SK-N-SH (cell line): ENCODE measurements around the gene PCDHB16. TPM values are rescaled to one million over a fixed set of nuclear protein-coding genes. Genes with fewer than 3 reads are reported as not detected.
A peak's percentile ranks its signal among the peaks of the same experiment; 100 is the strongest.
"Not testable (repeated sequence)": the region's sequence is repeated elsewhere in the genome, so short reads cannot be mapped to it uniquely, and the experiment has no call there.

Experiments used
- CTCF ChIA-PET: fragments of 300-600, 350-600 bp; formaldehyde crosslinking; extraction: SDS; loops from one replicate; lab custom pipeline; 2021; lab: Yijun Ruan, JAX
- POLR2A ChIA-PET: fragments of 350-600 bp; sonication (Branson Sonifier 250); formaldehyde crosslinking; extraction: SDS; loops from one replicate; lab custom pipeline; 2020; ENCODE audit warnings: antibody characterized with exemption, inconsistent platforms; lab: Yijun Ruan, JAX
- DNase-seq: peaks from one replicate; pipeline ENCODE4 v3.0.0; 2012
- H2AFZ ChIP-seq: fragments of 200-600 bp; sonication (generic); 2 replicates; pipeline ENCODE4 v1.8.1; 2016; ENCODE audit warnings: antibody characterized with exemption, mild to moderate bottlenecking, low read depth
- H3F3A ChIP-seq: fragments of 200-600 bp; sonication (generic); replicated peaks from 2 replicates; pipeline ENCODE3; 2016; ENCODE audit warnings: antibody characterized with exemption, mild to moderate bottlenecking; ENCODE audit not compliant: insufficient read depth
- H3K27ac ChIP-seq, 2 experiments: fragments of 200-500 bp in 1 of 2; fragments of 200-600 bp in 1 of 2; sonication (Bioruptor generic) in 1 of 2; sonication (generic), shearing (Covaris generic) in 1 of 2; 2 replicates each; pipeline versions ENCODE4 v1.5.1 to v1.6.1; 2014 to 2016; ENCODE audit warnings: low read depth in 2 of 2, inconsistent platforms in 1 of 2, low read length in 1 of 2, mild to moderate bottlenecking in 1 of 2, mixed read lengths in 1 of 2
- H3K27me3 ChIP-seq: fragments of 200-600 bp; sonication (generic), shearing (Covaris generic); 2 replicates; pipeline ENCODE4 v1.6.1; 2016; ENCODE audit warnings: mixed run types; ENCODE audit not compliant: insufficient read depth
- H3K36me3 ChIP-seq, 2 experiments: fragments of 200-500 bp in 1 of 2; fragments of 200-600 bp in 1 of 2; sonication (Bioruptor generic) in 1 of 2; sonication (generic) in 1 of 2; replicated peaks in 1 of 2; 2 replicates each; pipeline versions ENCODE3 to v1.5.1; 2014 to 2016; ENCODE audit warnings: low read length in 1 of 2, mild to moderate bottlenecking in 1 of 2; ENCODE audit not compliant: insufficient read depth in 2 of 2, control insufficient read depth in 1 of 2
- H3K4me1 ChIP-seq, 2 experiments: fragments of 200-500 bp in 1 of 2; fragments of 200-600 bp in 1 of 2; sonication (Bioruptor generic) in 1 of 2; sonication (generic), shearing (Covaris generic) in 1 of 2; 2 replicates each; pipeline versions ENCODE4 v1.5.1 to v1.6.1; 2014 to 2016; ENCODE audit warnings: low read depth in 1 of 2, low read length in 1 of 2, mixed run types in 1 of 2; ENCODE audit not compliant: insufficient read depth in 2 of 2, control insufficient read depth in 1 of 2
- H3K4me2 ChIP-seq: fragments of 200-600 bp; sonication (generic), shearing (Covaris generic); 2 replicates; pipeline ENCODE4 v1.6.1; 2017; ENCODE audit warnings: mixed run types
- H3K4me3 ChIP-seq, 2 experiments: fragments of 200-500 bp in 1 of 2; fragments of 200-600 bp in 1 of 2; sonication (Bioruptor generic) in 1 of 2; sonication (generic), shearing (Covaris generic) in 1 of 2; 2 replicates each; pipeline versions ENCODE4 v1.5.1 to v1.8.1; 2014 to 2016; ENCODE audit warnings: low read depth in 2 of 2, inconsistent platforms in 1 of 2, low read length in 1 of 2, mild to moderate bottlenecking in 1 of 2, mixed read lengths in 1 of 2, moderate library complexity in 1 of 2
- H3K79me2 ChIP-seq: fragments of 200-600 bp; sonication (generic); 2 replicates; pipeline ENCODE4 v1.8.1; 2017; ENCODE audit warnings: mild to moderate bottlenecking; ENCODE audit not compliant: insufficient read depth
- H3K9ac ChIP-seq: fragments of 200-600 bp; sonication (generic); 2 replicates; pipeline ENCODE4 v1.6.1; 2017; ENCODE audit warnings: mixed run types
- H3K9me2 ChIP-seq: fragments of 200-600 bp; sonication (generic); 2 replicates; pipeline ENCODE4 v1.6.1; 2017; ENCODE audit warnings: mixed run types
- H3K9me3 ChIP-seq: fragments of 200-600 bp; sonication (generic); 2 replicates; pipeline ENCODE4 v1.6.1; 2017; ENCODE audit warnings: mixed run types, mild to moderate bottlenecking, moderate library complexity
- H4K20me1 ChIP-seq: fragments of 200-600 bp; sonication (generic); 2 replicates; pipeline ENCODE4 v1.6.1; 2017; ENCODE audit warnings: mild to moderate bottlenecking, mixed run types; ENCODE audit not compliant: insufficient read depth
- ELF1 ChIP-seq: IDR thresholded peaks from 2 replicates; pipeline ENCODE4 v1.4.0; 2012
- FOSL2 ChIP-seq: IDR thresholded peaks from 2 replicates; pipeline ENCODE4 v1.4.0; 2012; ENCODE audit warnings: low read depth, mild to moderate bottlenecking, moderate library complexity, borderline replicate concordance
- FOXM1 ChIP-seq: IDR thresholded peaks from 2 replicates; pipeline ENCODE4 v1.4.0; 2012; ENCODE audit warnings: low read depth, mild to moderate bottlenecking
- GABPA ChIP-seq: IDR thresholded peaks from 2 replicates; pipeline ENCODE4 v1.4.0; 2012; ENCODE audit warnings: low read depth, mild to moderate bottlenecking
- RAD21 ChIP-seq: IDR thresholded peaks from 2 replicates; pipeline ENCODE4 v1.6.1; 2012; ENCODE audit warnings: mild to moderate bottlenecking, low read length
- SIN3A ChIP-seq: IDR thresholded peaks from 2 replicates; pipeline ENCODE4 v1.6.1; 2012; ENCODE audit warnings: low read depth, mild to moderate bottlenecking, low read length, moderate library complexity, borderline replicate concordance
- SMC3 ChIP-seq: IDR thresholded peaks from 2 replicates; pipeline ENCODE4 v1.6.1; 2012; ENCODE audit warnings: low read depth, low read length, improper control_type of control experiment
- YY1 ChIP-seq: IDR thresholded peaks from 2 replicates; pipeline ENCODE4 v1.4.0; 2012; ENCODE audit warnings: low read depth, mild to moderate bottlenecking
- WGBS: methylation state at CpG from one replicate; pipeline ENCODE4 v1.1.6; 2017; ENCODE audit warnings: low lambda C conversion rate; 5-methylcytosine and 5-hydroxymethylcytosine counted together
- polyA plus RNA-seq, 3 experiments: library from polyadenylated mRNA; depleted of rRNA; stranded (reverse); fragments of >200 nt; gene quantifications; 2 replicates each; pipeline ENCODE4 v1.2.3, GENCODE V29; 2012
- TF ChIP-seq, protein P1 (sequence below): IDR thresholded peaks from 2 replicates; pipeline ENCODE4 v1.4.0; 2012; ENCODE audit warnings: low read depth, borderline replicate concordance
- TF ChIP-seq, protein P2 (sequence below): fragments of 200-600 bp; sonication (generic); IDR thresholded peaks from 2 replicates; pipeline ENCODE4 v1.6.1; 2017; ENCODE audit warnings: antibody characterized with exemption, mild to moderate bottlenecking, moderate library complexity

PCDHB16 gene
- polyA plus RNA-seq, 1 of the 3 experiments (the other 2 are of a cell fraction) = 2.7 TPM

DNA sequence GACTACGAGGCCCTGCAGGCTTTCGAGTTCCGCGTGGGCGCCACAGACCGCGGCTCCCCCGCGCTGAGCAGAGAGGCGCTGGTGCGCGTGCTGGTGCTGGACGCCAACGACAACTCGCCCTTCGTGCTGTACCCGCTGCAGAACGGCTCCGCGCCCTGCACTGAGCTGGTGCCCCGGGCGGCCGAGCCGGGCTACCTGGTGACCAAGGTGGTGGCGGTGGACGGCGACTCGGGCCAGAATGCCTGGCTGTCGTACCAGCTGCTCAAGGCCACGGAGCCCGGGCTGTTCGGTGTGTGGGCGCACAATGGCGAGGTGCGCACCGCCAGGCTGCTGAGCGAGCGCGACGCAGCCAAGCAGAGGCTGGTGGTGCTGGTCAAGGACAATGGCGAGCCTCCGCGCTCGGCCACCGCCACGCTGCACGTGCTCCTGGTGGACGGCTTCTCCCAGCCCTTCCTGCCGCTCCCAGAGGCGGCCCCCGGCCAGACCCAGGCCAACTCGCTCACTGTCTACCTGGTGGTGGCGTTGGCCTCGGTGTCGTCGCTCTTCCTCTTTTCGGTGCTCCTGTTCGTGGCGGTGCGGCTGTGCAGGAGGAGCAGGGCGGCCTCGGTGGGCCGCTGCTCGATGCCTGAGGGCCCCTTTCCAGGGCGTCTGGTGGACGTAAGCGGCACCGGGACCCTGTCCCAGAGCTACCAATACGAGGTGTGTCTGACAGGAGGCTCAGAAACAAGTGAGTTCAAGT, 2.1 kb downstream of the PCDHB16 start:
- CTCF ChIA-PET, H4K20me1 ChIP-seq: not testable (repeated sequence)

GRCh38 chr5:141186897-141187512, 4.8 kb downstream of the PCDHB16 start, which contains the start of gene PCDHB9:
Gene PCDHB9 (plus strand): TSS chr5:141187161. CDS start chr5:141187319, 158 bp downstream.
- H2AFZ ChIP-seq = peak within 1 kb of the TSS; percentile 67; the same call in 1 of the 2 replicates
- no peaks in the 10 kb centered on the region for H3K27me3 ChIP-seq
- peaks cover 0 to 10% of the 10 kb centered on the region in 2 experiments for H3K36me3 ChIP-seq
- H3F3A ChIP-seq = no peaks in the 10 kb centered on the region
- H3K9me3 ChIP-seq = no peaks in the 10 kb centered on the region
- peak within 1 kb of the TSS; percentile 42; the same call in 1 of the 2 replicates for H3K9ac ChIP-seq
- no peak within 1 kb of the TSS; a peak in 1 of 4 replicates for H3K27ac ChIP-seq
- H3K4me2 ChIP-seq = peak within 1 kb of the TSS; percentile 60
- no peaks in the 10 kb centered on the region for H3K9me2 ChIP-seq
- TF ChIP-seq, protein P1, sequence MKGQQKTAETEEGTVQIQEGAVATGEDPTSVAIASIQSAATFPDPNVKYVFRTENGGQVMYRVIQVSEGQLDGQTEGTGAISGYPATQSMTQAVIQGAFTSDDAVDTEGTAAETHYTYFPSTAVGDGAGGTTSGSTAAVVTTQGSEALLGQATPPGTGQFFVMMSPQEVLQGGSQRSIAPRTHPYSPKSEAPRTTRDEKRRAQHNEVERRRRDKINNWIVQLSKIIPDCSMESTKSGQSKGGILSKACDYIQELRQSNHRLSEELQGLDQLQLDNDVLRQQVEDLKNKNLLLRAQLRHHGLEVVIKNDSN = no peak
- TF ChIP-seq GABPA = no peak
- TF ChIP-seq YY1 = no peak
- TF ChIP-seq FOSL2 = no peak
- TF ChIP-seq SMC3 = peak; percentile 29
- TF ChIP-seq ELF1 = no peak
- peak; percentile 59 for TF ChIP-seq RAD21
- TF ChIP-seq FOXM1 = no peak
- TF ChIP-seq SIN3A = no peak
- TF ChIP-seq, protein P2, sequence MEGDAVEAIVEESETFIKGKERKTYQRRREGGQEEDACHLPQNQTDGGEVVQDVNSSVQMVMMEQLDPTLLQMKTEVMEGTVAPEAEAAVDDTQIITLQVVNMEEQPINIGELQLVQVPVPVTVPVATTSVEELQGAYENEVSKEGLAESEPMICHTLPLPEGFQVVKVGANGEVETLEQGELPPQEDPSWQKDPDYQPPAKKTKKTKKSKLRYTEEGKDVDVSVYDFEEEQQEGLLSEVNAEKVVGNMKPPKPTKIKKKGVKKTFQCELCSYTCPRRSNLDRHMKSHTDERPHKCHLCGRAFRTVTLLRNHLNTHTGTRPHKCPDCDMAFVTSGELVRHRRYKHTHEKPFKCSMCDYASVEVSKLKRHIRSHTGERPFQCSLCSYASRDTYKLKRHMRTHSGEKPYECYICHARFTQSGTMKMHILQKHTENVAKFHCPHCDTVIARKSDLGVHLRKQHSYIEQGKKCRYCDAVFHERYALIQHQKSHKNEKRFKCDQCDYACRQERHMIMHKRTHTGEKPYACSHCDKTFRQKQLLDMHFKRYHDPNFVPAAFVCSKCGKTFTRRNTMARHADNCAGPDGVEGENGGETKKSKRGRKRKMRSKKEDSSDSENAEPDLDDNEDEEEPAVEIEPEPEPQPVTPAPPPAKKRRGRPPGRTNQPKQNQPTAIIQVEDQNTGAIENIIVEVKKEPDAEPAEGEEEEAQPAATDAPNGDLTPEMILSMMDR = peak; percentile 71
- DNase-seq = peak; percentile 61
- CTCF ChIA-PET = interaction anchor here (0.6 to 3.5 kb wide), 28 partner anchors 9 to 392 kb away, joined by 3 to 23 read pairs (median 4); partner anchors contain the start of genes PCDHA12, PCDHA8, PCDHB11 and PCDHB12
- H3K4me1 ChIP-seq = no peaks in the 10 kb centered on the region
- 41% methylated on average over 9 of the region's 9 CpGs for WGBS
- peak within 1 kb of the TSS; percentile 45 to 59 for H3K4me3 ChIP-seq
- no peaks in the 10 kb centered on the region for H4K20me1 ChIP-seq
- no peaks in the 10 kb centered on the region for H3K79me2 ChIP-seq
- POLR2A ChIA-PET = no interaction called here

More for the DNA sequence above, 2.1 kb downstream of the PCDHB16 start:
- H3K79me2 ChIP-seq, H3K4me3 ChIP-seq, POLR2A ChIA-PET, H2AFZ ChIP-seq, H3K4me2 ChIP-seq, DNase-seq, H3K27ac ChIP-seq, H3F3A ChIP-seq, H3K4me1 ChIP-seq, H3K27me3 ChIP-seq, H3K9me3 ChIP-seq, H3K9ac ChIP-seq, H3K9me2 ChIP-seq, H3K36me3 ChIP-seq: not testable (repeated sequence)
- WGBS = 58% methylated on average over 20 of the region's 69 CpGs

- H3K4me1 ChIP-seq, H3K36me3 ChIP-seq, H4K20me1 ChIP-seq, H2AFZ ChIP-seq, DNase-seq, H3K9ac ChIP-seq, H3K27ac ChIP-seq, H3K4me3 ChIP-seq, POLR2A ChIA-PET, CTCF ChIA-PET, H3K9me2 ChIP-seq, H3F3A ChIP-seq, H3K9me3 ChIP-seq, H3K4me2 ChIP-seq, H3K27me3 ChIP-seq, H3K79me2 ChIP-seq: not testable (repeated sequence)
- WGBS = 59% methylated on average over 5 of the region's 37 CpGs
Observed at GRCh38 chr5:141188682-141189081, 6.5 kb downstream of the PCDHB16 start.

DNA sequence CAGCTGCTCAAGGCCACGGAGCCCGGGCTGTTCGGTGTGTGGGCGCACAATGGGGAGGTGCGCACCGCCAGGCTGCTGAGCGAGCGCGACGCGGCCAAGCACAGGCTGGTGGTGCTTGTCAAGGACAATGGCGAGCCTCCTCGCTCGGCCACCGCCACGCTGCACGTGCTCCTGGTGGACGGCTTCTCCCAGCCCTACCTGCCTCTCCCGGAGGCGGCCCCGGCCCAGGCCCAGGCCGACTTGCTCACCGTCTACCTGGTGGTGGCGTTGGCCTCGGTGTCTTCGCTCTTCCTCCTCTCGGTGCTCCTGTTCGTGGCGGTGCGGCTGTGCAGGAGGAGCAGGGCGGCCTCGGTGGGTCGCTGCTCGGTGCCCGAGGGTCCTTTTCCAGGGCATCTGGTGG, 6.9 kb downstream of the PCDHB16 start:
- 77% methylated on average over 14 of the region's 35 CpGs for WGBS
- H3K27me3 ChIP-seq, H3K9me3 ChIP-seq, H3K4me1 ChIP-seq, H3K36me3 ChIP-seq, CTCF ChIA-PET, POLR2A ChIA-PET, H3K79me2 ChIP-seq, H3K4me3 ChIP-seq, H3K9ac ChIP-seq, DNase-seq, H3K9me2 ChIP-seq, H2AFZ ChIP-seq, H3K4me2 ChIP-seq, H3F3A ChIP-seq, H4K20me1 ChIP-seq, H3K27ac ChIP-seq: not testable (repeated sequence)
